ENCODE data around the gene MGAT4B. TPM values are rescaled to one million over a fixed set of nuclear protein-coding genes. Genes with fewer than 3 reads are reported as not detected.

Gene MGAT4B
- total and polyA plus RNA-seq, 2 of the 13 experiments (the other 11 are each of a cell fraction or from before 2014, with no cell fraction given), result 93.5 to 130 TPM

DNA sequence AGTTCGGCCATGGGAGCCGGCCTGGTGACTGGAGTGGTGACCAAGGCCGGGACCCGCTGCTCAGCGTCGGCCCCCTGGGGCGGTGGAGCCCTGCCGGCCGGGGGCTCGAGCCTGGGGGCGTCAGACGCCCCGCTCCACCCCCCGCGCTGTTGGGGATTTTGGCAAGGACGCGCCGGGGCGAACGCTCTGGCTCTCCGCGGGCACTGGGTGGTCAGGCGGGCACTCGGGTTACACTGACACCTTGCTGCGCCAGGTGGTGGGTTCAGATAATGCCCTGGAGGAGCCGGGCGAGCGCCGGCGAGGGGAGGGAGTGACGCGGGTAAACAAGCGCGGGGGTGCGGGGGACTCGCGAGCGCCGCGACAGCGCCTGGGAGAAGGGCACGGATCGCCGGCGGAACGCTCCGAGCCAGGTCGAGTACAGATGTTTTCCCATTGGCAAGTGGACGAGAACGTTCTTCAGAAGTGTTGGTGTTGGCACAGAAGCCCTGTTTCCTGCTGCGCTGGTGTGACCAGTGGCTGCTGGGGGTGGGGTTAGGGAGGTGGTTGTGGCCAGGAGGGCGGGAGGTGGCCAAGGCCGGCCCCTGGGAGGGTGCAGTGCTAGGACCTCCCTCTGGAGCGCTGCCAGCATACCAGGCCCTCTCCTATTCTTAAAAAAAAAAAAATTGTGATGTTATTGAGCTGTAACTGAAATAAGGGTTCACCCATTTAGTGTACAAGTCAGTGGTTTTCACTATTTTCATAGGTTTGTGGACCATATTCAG lies 14.8 kb upstream of the MGAT4B start (continued):
- TF ChIP-seq, protein P1, sequence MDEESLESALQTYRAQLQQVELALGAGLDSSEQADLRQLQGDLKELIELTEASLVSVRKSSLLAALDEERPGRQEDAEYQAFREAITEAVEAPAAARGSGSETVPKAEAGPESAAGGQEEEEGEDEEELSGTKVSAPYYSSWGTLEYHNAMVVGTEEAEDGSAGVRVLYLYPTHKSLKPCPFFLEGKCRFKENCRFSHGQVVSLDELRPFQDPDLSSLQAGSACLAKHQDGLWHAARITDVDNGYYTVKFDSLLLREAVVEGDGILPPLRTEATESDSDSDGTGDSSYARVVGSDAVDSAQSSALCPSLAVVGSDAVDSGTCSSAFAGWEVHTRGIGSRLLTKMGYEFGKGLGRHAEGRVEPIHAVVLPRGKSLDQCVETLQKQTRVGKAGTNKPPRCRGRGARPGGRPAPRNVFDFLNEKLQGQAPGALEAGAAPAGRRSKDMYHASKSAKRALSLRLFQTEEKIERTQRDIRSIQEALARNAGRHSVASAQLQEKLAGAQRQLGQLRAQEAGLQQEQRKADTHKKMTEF (CRISPR knock-in tag; IDR thresholded peaks at IDR 0.05), result no peak
- TF ChIP-seq SNAPC2 (CRISPR knock-in tag; IDR thresholded peaks at IDR 0.05) (no peak), ELF3 (CRISPR knock-in tag; IDR thresholded peaks at IDR 0.05) (no peak), CHD2 (IDR thresholded peaks at IDR 0.05; ENCODE audit: low read depth, low read length) (peak; percentile 46; the same call in 1 of the 2 replicates), ZNF343 (CRISPR knock-in tag; IDR thresholded peaks at IDR 0.05) (no peak), ZNF446 (CRISPR knock-in tag; IDR thresholded peaks at IDR 0.05) (0 out of 2 replicates have a peak, but pooled peaks have one; percentile 15), ZFYVE20 (CRISPR knock-in tag; IDR thresholded peaks at IDR 0.05; ENCODE audit: borderline replicate concordance, low read depth) (no peak), TOE1 (CRISPR knock-in tag; IDR thresholded peaks at IDR 0.05) (no peak), ZNF619 (CRISPR knock-in tag; IDR thresholded peaks at IDR 0.05) (no peak), IKZF4 (CRISPR knock-in tag; IDR thresholded peaks at IDR 0.05; ENCODE audit: borderline replicate concordance, low read depth, not compliant biosample characterization) (no peak), MTF1 (CRISPR knock-in tag; IDR thresholded peaks at IDR 0.05) (no peak), JDP2 (CRISPR knock-in tag; IDR thresholded peaks at IDR 0.05; ENCODE audit: borderline replicate concordance) (no peak), GTF3A (CRISPR knock-in tag; conservative IDR thresholded peaks at IDR 0.05) (no peak), ZFP37 (CRISPR knock-in tag; IDR thresholded peaks at IDR 0.05; ENCODE audit: borderline replicate concordance) (no peak), TBX3 (IDR thresholded peaks at IDR 0.05; ENCODE audit: borderline replicate concordance) (peak; percentile 12; the same call in 1 of the 2 replicates)
- TF ChIP-seq, protein P2, sequence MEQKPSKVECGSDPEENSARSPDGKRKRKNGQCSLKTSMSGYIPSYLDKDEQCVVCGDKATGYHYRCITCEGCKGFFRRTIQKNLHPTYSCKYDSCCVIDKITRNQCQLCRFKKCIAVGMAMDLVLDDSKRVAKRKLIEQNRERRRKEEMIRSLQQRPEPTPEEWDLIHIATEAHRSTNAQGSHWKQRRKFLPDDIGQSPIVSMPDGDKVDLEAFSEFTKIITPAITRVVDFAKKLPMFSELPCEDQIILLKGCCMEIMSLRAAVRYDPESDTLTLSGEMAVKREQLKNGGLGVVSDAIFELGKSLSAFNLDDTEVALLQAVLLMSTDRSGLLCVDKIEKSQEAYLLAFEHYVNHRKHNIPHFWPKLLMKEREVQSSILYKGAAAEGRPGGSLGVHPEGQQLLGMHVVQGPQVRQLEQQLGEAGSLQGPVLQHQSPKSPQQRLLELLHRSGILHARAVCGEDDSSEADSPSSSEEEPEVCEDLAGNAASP (CRISPR knock-in tag; IDR thresholded peaks at IDR 0.05; ENCODE audit: borderline replicate concordance), result no peak
- TF ChIP-seq, protein P3, sequence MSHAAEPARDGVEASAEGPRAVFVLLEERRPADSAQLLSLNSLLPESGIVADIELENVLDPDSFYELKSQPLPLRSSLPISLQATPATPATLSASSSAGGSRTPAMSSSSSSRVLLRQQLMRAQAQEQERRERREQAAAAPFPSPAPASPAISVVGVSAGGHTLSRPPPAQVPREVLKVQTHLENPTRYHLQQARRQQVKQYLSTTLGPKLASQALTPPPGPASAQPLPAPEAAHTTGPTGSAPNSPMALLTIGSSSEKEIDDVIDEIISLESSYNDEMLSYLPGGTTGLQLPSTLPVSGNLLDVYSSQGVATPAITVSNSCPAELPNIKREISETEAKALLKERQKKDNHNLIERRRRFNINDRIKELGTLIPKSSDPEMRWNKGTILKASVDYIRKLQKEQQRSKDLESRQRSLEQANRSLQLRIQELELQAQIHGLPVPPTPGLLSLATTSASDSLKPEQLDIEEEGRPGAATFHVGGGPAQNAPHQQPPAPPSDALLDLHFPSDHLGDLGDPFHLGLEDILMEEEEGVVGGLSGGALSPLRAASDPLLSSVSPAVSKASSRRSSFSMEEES (CRISPR knock-in tag; IDR thresholded peaks at IDR 0.05), result no peak
- TF ChIP-seq, protein P4, sequence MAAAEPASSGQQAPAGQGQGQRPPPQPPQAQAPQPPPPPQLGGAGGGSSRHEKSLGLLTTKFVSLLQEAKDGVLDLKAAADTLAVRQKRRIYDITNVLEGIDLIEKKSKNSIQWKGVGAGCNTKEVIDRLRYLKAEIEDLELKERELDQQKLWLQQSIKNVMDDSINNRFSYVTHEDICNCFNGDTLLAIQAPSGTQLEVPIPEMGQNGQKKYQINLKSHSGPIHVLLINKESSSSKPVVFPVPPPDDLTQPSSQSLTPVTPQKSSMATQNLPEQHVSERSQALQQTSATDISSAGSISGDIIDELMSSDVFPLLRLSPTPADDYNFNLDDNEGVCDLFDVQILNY (CRISPR knock-in tag; conservative IDR thresholded peaks at IDR 0.05), result no peak
- TF ChIP-seq, protein P5, sequence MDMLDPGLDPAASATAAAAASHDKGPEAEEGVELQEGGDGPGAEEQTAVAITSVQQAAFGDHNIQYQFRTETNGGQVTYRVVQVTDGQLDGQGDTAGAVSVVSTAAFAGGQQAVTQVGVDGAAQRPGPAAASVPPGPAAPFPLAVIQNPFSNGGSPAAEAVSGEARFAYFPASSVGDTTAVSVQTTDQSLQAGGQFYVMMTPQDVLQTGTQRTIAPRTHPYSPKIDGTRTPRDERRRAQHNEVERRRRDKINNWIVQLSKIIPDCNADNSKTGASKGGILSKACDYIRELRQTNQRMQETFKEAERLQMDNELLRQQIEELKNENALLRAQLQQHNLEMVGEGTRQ (IDR thresholded peaks at IDR 0.05; ENCODE audit: low read depth, low read length), result no peak
- TF ChIP-seq, protein P5 (CRISPR knock-in tag; IDR thresholded peaks at IDR 0.05; ENCODE audit: borderline replicate concordance), result no peak

Measured in HepG2 (cell line).